ENCODE results near the gene MACROD2. TPM values are rescaled to one million over a fixed set of nuclear protein-coding genes. Genes with fewer than 3 reads are reported as not detected.

MACROD2 gene
- total RNA-seq, 1 experiment from 2014 or later, result 1.4 TPM

- intact Hi-C loops (cut with micrococcal nuclease; ENCODE audit: unreplicated experiment), result no loop called here
- H3K36me3 ChIP-seq (ENCODE audit: insufficient read depth, low read length, poor library complexity, severe bottlenecking), result no peaks in the 10 kb centered on the region
- ChIA-PET POLR2A (ENCODE audit: low non-redundant PET) (no interaction called here), CTCF (no interaction called here)
- TF ChIP-seq EZH2 (IDR thresholded peaks at IDR 0.05; ENCODE audit: borderline replicate concordance, low read depth, low read length, poor library complexity, severe bottlenecking) (no peak), CTCF (conservative IDR thresholded peaks at IDR 0.05; ENCODE audit: low read depth, low read length) (no peak)
- H3K27me3 ChIP-seq (replicated peaks; ENCODE audit: insufficient read depth, low read depth, low read length, poor library complexity), result no peaks in the 10 kb centered on the region
- no peak overlapping the region for H3K4me3 ChIP-seq (ENCODE audit: low read depth, low read length, poor library complexity, severe bottlenecking)
- no peak overlapping the region for H3K27ac ChIP-seq (ENCODE audit: low read depth, low read length, poor library complexity, severe bottlenecking)
- H3K4me1 ChIP-seq (ENCODE audit: insufficient read depth, low read length, poor library complexity, severe bottlenecking), result no peaks in the 10 kb centered on the region
- H3K9me3 ChIP-seq (ENCODE audit: low read depth, low read length, poor library complexity, severe bottlenecking), result peaks cover 8% of the 10 kb centered on the region
- BruUV-seq (replicated peaks), result no TSS peak
- no peak for DNase-seq (ENCODE audit: low spot score)
Observed at GRCh38 chr20:16058268-16058667, 2063.0 kb downstream of the MACROD2 start.

- intact Hi-C loops (cut with micrococcal nuclease; ENCODE audit: unreplicated experiment), result no loop called here
- no peaks in the 10 kb centered on the region for H3K4me1 ChIP-seq (ENCODE audit: insufficient read depth, low read length, poor library complexity, severe bottlenecking)
- H3K9me3 ChIP-seq (ENCODE audit: low read depth, low read length, poor library complexity, severe bottlenecking), result peaks cover 4% of the 10 kb centered on the region
- no TSS peak for BruUV-seq (replicated peaks)
- H3K4me3 ChIP-seq (ENCODE audit: low read depth, low read length, poor library complexity, severe bottlenecking), result no peak overlapping the region
- ChIA-PET POLR2A (ENCODE audit: low non-redundant PET) (no interaction called here), CTCF (no interaction called here)
- TF ChIP-seq EZH2 (IDR thresholded peaks at IDR 0.05; ENCODE audit: borderline replicate concordance, low read depth, low read length, poor library complexity, severe bottlenecking) (no peak), CTCF (conservative IDR thresholded peaks at IDR 0.05; ENCODE audit: low read depth, low read length) (no peak)
- no peaks in the 10 kb centered on the region for H3K36me3 ChIP-seq (ENCODE audit: insufficient read depth, low read length, poor library complexity, severe bottlenecking)
- H3K27ac ChIP-seq (ENCODE audit: low read depth, low read length, poor library complexity, severe bottlenecking), result no peak overlapping the region
- no peak for DNase-seq (ENCODE audit: low spot score)
- no peaks in the 10 kb centered on the region for H3K27me3 ChIP-seq (replicated peaks; ENCODE audit: insufficient read depth, low read depth, low read length, poor library complexity)
Observed at GRCh38 chr20:16059841-16060240, 2064.5 kb downstream of the MACROD2 start.

GRCh38 chr20:16061351-16061750 lies 2066.0 kb downstream of the MACROD2 start:
- H3K36me3 ChIP-seq (ENCODE audit: insufficient read depth, low read length, poor library complexity, severe bottlenecking), result no peaks in the 10 kb centered on the region
- H3K9me3 ChIP-seq (ENCODE audit: low read depth, low read length, poor library complexity, severe bottlenecking), result peaks cover 7% of the 10 kb centered on the region
- ChIA-PET POLR2A (ENCODE audit: low non-redundant PET) (no interaction called here), CTCF (no interaction called here)
- TF ChIP-seq CTCF (conservative IDR thresholded peaks at IDR 0.05; ENCODE audit: low read depth, low read length) (no peak), EZH2 (IDR thresholded peaks at IDR 0.05; ENCODE audit: borderline replicate concordance, low read depth, low read length, poor library complexity, severe bottlenecking) (no peak)
- no peak overlapping the region for H3K27ac ChIP-seq (ENCODE audit: low read depth, low read length, poor library complexity, severe bottlenecking)
- no peaks in the 10 kb centered on the region for H3K4me1 ChIP-seq (ENCODE audit: insufficient read depth, low read length, poor library complexity, severe bottlenecking)
- no peak for DNase-seq (ENCODE audit: low spot score)
- H3K4me3 ChIP-seq (ENCODE audit: low read depth, low read length, poor library complexity, severe bottlenecking), result no peak overlapping the region
- intact Hi-C loops (cut with micrococcal nuclease; ENCODE audit: unreplicated experiment), result no loop called here
- H3K27me3 ChIP-seq (replicated peaks; ENCODE audit: insufficient read depth, low read depth, low read length, poor library complexity), result no peaks in the 10 kb centered on the region
- BruUV-seq (replicated peaks), result no TSS peak
